ENCODE results near the gene GAL3ST2. TPM values are rescaled to one million over a fixed set of nuclear protein-coding genes. Genes with fewer than 3 reads are reported as not detected.
A peak's percentile ranks its signal among the peaks of the same experiment; 100 is the strongest.
"Not testable (repeated sequence)": the region's sequence is repeated elsewhere in the genome, so short reads cannot be mapped to it uniquely, and the experiment has no call there.

GAL3ST2 gene
- total RNA-seq, 1 donor from 2014 or later: not detected

DNA sequence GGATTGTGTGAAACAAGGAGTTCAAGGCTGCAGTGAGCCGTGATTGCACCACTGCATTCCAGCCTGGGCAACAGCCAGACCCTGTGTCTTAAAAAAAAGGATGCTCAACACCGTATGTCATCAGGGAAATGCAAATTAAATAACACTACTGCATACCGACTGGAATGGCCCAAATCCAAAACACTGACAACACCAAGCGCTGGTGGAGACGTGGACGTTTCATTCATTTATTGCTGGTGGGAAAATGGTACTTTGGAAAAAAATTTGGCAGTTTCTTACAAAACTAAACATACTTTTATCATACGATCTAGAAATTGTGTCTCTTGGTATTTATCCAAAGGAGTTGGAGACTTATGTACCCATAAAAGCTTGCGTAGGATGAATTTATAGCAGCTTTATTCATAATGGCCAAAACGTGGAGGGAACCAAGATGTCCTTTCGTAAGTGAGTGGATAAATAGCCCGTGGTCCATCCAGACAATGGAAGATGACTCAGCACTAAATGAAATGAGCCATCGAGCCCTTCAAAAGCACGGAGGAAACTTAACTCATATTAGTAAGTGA, 56.6 kb downstream of the GAL3ST2 start:
- Mint-ChIP-seq H3K4me3 (ENCODE audit: unreplicated experiment) (no peak overlapping the region), H3K36me3 (ENCODE audit: low read depth, unreplicated experiment) (no peaks in the 10 kb centered on the region), H3K27ac (ENCODE audit: unreplicated experiment) (no peak overlapping the region), H3K27me3 (ENCODE audit: low read depth, unreplicated experiment) (peaks cover 18% of the 10 kb centered on the region), H3K4me1 (ENCODE audit: low read depth, unreplicated experiment) (peaks cover 5% of the 10 kb centered on the region), H3K9me3 (ENCODE audit: unreplicated experiment) (peaks cover 11% of the 10 kb centered on the region)
- Histone ChIP-seq H3K9ac (ENCODE audit: low read length) (no peak overlapping the region), H3K4me1 (ENCODE audit: insufficient read depth, low read length) (no peaks in the 10 kb centered on the region), H3K79me2 (ENCODE audit: insufficient read depth, low read length) (no peaks in the 10 kb centered on the region), H3K36me3 (ENCODE audit: insufficient read depth, low read length) (no peaks in the 10 kb centered on the region), H3K27ac (ENCODE audit: low read depth, low read length) (no peak overlapping the region), H4K20me1 (ENCODE audit: insufficient read depth, low read length) (no peaks in the 10 kb centered on the region), H3K4me2 (ENCODE audit: low read length) (peak overlapping the region; percentile 53), H3K27me3 (ENCODE audit: insufficient read depth, low read length) (peaks cover 24% of the 10 kb centered on the region), H2AFZ (ENCODE audit: low read depth, low read length) (no peak overlapping the region), H3K4me3 (ENCODE audit: insufficient read depth, low read depth, low read length) (no peak overlapping the region), H3K9me3 (ENCODE audit: insufficient read depth, low read depth, low read length) (no peaks in the 10 kb centered on the region)
- TF ChIP-seq, protein P1, sequence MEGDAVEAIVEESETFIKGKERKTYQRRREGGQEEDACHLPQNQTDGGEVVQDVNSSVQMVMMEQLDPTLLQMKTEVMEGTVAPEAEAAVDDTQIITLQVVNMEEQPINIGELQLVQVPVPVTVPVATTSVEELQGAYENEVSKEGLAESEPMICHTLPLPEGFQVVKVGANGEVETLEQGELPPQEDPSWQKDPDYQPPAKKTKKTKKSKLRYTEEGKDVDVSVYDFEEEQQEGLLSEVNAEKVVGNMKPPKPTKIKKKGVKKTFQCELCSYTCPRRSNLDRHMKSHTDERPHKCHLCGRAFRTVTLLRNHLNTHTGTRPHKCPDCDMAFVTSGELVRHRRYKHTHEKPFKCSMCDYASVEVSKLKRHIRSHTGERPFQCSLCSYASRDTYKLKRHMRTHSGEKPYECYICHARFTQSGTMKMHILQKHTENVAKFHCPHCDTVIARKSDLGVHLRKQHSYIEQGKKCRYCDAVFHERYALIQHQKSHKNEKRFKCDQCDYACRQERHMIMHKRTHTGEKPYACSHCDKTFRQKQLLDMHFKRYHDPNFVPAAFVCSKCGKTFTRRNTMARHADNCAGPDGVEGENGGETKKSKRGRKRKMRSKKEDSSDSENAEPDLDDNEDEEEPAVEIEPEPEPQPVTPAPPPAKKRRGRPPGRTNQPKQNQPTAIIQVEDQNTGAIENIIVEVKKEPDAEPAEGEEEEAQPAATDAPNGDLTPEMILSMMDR (IDR thresholded peaks at IDR 0.05; ENCODE audit: insufficient read depth, low read depth, low read length): no peak
- no peak for TF ChIP-seq EZH2 (IDR thresholded peaks at IDR 0.05; ENCODE audit: insufficient read depth, low read length)
- peak; percentile 68 for DNase-seq (ENCODE audit: low read depth)
- FAIRE-seq: no peak

DNA sequence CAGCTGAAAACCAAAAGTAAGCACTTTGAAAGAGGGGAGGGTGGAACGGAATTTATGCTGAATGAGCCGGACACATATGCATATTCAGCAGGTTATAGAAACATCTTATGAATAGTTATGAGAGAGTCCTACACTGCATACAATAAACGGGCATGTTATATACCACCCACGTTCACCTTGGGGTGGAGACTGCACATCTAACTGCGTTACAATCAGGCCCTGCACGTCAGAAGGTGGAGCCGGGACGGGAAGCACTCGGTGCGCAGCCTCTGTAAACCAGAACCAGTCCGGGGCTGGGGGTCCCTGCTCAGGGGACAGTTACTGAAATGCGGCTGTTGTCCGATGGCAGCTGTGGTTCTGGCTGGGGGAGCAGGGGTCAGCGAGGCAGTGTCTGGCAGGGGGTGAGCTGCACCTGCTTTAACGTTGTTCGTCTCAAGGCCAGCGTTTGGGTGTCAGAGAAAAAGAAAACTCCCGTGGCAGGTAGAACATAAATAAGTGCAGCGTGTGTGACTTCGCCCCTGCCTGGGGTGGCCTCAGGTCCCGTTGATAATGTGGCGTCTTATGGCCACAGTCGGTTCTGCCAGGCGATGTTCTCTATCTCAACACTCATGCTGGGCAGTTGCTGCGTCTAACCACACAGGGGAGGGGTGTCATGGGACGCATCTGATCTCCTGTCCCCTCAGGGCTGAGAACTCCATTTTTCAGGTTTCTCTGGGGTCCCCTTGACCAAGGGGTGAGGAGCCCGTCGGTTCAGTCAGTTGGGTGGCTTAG, 57.3 kb downstream of the GAL3ST2 start:
- not testable (repeated sequence) for H3K4me3 ChIP-seq (ENCODE audit: insufficient read depth, low read depth, low read length); H3K27ac ChIP-seq (ENCODE audit: low read depth, low read length); H2AFZ ChIP-seq (ENCODE audit: low read depth, low read length); H3K27ac Mint-ChIP-seq (ENCODE audit: unreplicated experiment); H3K4me3 Mint-ChIP-seq (ENCODE audit: unreplicated experiment); H3K79me2 ChIP-seq (ENCODE audit: insufficient read depth, low read length); H3K4me1 ChIP-seq (ENCODE audit: insufficient read depth, low read length); DNase-seq (ENCODE audit: low read depth); H3K9me3 ChIP-seq (ENCODE audit: insufficient read depth, low read depth, low read length); H3K9ac ChIP-seq (ENCODE audit: low read length); H3K36me3 Mint-ChIP-seq (ENCODE audit: low read depth, unreplicated experiment); H3K4me1 Mint-ChIP-seq (ENCODE audit: low read depth, unreplicated experiment); H4K20me1 ChIP-seq (ENCODE audit: insufficient read depth, low read length); H3K36me3 ChIP-seq (ENCODE audit: insufficient read depth, low read length)
- Histone ChIP-seq H3K27me3 (ENCODE audit: insufficient read depth, low read length) (peaks cover 29% of the 10 kb centered on the region), H3K4me2 (ENCODE audit: low read length) (peak overlapping the region; percentile 53)
- Mint-ChIP-seq H3K9me3 (ENCODE audit: unreplicated experiment) (peaks cover 11% of the 10 kb centered on the region), H3K27me3 (ENCODE audit: low read depth, unreplicated experiment) (peaks cover 24% of the 10 kb centered on the region)
- FAIRE-seq: peak; percentile 60

DNA sequence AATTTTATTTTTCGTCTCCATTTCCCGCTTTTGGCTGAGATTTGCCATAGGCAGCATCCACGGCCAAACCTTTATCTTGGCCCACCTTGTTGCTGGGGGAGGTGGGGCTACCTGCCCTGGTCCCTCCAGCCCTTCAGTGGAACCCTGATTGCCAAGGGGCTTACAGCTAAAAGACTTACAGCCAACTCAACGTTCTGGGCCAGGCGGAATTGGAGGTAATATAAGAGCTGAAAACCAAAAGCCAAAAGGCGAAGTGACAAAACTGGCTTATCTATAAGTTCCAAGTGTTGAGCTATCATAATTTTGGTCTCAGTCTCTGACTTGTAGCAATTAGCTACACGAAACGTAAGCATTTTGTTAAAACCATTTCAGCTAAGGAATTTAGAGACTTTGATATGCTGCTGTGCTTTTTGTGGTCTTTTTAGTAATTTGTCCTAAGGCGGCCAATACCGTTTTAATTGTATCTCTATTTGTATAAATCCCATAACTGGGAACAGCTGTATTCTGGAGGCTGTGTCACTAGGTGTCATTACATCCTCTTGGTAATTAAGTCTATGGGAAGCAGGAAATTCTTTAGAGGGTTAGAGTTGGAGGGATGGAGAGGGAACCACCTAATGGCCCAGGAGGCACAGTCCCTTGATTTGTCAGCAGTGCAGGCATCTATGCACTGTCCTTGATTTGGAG, 58.0 kb downstream of the GAL3ST2 start:
- H3K9me3 ChIP-seq (ENCODE audit: insufficient read depth, low read depth, low read length): no peaks in the 10 kb centered on the region
- no peak for FAIRE-seq

More for the DNA sequence above, 58.0 kb downstream of the GAL3ST2 start:
- Mint-ChIP-seq H3K9me3 (ENCODE audit: unreplicated experiment) (peaks cover 7% of the 10 kb centered on the region), H3K4me1 (ENCODE audit: low read depth, unreplicated experiment) (peaks cover 5% of the 10 kb centered on the region), H3K4me3 (ENCODE audit: unreplicated experiment) (no peak overlapping the region), H3K27me3 (ENCODE audit: low read depth, unreplicated experiment) (peaks cover 24% of the 10 kb centered on the region), H3K36me3 (ENCODE audit: low read depth, unreplicated experiment) (no peaks in the 10 kb centered on the region), H3K27ac (ENCODE audit: unreplicated experiment) (peak overlapping the region; percentile 22)
- no peak overlapping the region for H3K27ac ChIP-seq (ENCODE audit: low read depth, low read length)
- no peak overlapping the region for H3K4me3 ChIP-seq (ENCODE audit: insufficient read depth, low read depth, low read length)
- H3K4me2 ChIP-seq (ENCODE audit: low read length): no peak overlapping the region
- H4K20me1 ChIP-seq (ENCODE audit: insufficient read depth, low read length): no peaks in the 10 kb centered on the region
- no peak overlapping the region for H2AFZ ChIP-seq (ENCODE audit: low read depth, low read length)
- H3K9ac ChIP-seq (ENCODE audit: low read length): no peak overlapping the region
- TF ChIP-seq, protein P1 (IDR thresholded peaks at IDR 0.05; ENCODE audit: insufficient read depth, low read depth, low read length): no peak
- TF ChIP-seq EZH2 (IDR thresholded peaks at IDR 0.05; ENCODE audit: insufficient read depth, low read length): no peak
- DNase-seq (ENCODE audit: low read depth): no peak
- no peaks in the 10 kb centered on the region for H3K79me2 ChIP-seq (ENCODE audit: insufficient read depth, low read length)
- no peaks in the 10 kb centered on the region for H3K36me3 ChIP-seq (ENCODE audit: insufficient read depth, low read length)
- no peaks in the 10 kb centered on the region for H3K4me1 ChIP-seq (ENCODE audit: insufficient read depth, low read length)
- H3K27me3 ChIP-seq (ENCODE audit: insufficient read depth, low read length): peaks cover 29% of the 10 kb centered on the region
